HepG2 (cell line): Measurements from ENCODE around the gene ASPRV1.

Source experiments
- ARID4A ChIP-seq: sonication (generic); formaldehyde crosslinking; IDR thresholded peaks from 2 replicates; pipeline ENCODE4 v1.5.0; 2020; ENCODE audit warnings: mild to moderate bottlenecking, missing genetic modification reagents, borderline replicate concordance
- ATF7 ChIP-seq, 2 experiments: fragments of 450-650 bp in 1 of 2; sonication (generic) in 1 of 2; formaldehyde crosslinking in 1 of 2; IDR thresholded peaks; 2 replicates each; pipeline versions ENCODE4 v1.4.0 to v1.6.1; 2016 to 2020; ENCODE audit warnings: antibody characterized with exemption in 1 of 2, mild to moderate bottlenecking in 1 of 2, missing genetic modification reagents in 1 of 2
- E2F5 ChIP-seq: sonication (generic); formaldehyde crosslinking; conservative IDR thresholded peaks from 2 replicates; pipeline ENCODE4 v1.4.0; 2020; ENCODE audit warnings: missing genetic modification reagents
- EZH2 ChIP-seq: conservative IDR thresholded peaks from 2 replicates; pipeline ENCODE4 v1.6.1; 2012; ENCODE audit warnings: mild to moderate bottlenecking, low read depth, low read length, moderate library complexity
- FOXM1 ChIP-seq: sonication (generic); formaldehyde crosslinking; IDR thresholded peaks from 2 replicates; pipeline ENCODE4 v1.5.0; 2020; ENCODE audit warnings: missing genetic modification reagents
- GABPB1 ChIP-seq: IDR thresholded peaks from 2 replicates; pipeline ENCODE4 v1.6.1; 2016; ENCODE audit warnings: mild to moderate bottlenecking, missing genetic modification reagents, moderate library complexity, missing compliant biosample characterization
- MAFG ChIP-seq: sonication (generic); formaldehyde crosslinking; IDR thresholded peaks from 2 replicates; pipeline ENCODE4 v1.5.1; 2020; ENCODE audit warnings: mild to moderate bottlenecking, missing genetic modification reagents
- REST ChIP-seq, 2 experiments: IDR thresholded peaks; 2 replicates each; pipeline ENCODE4 v1.6.1; 2011 to 2012; ENCODE audit warnings: low read length in 2 of 2, borderline replicate concordance in 1 of 2, low read depth in 1 of 2, mild to moderate bottlenecking in 1 of 2, moderate library complexity in 1 of 2
- ZEB1 ChIP-seq: IDR thresholded peaks from 2 replicates; pipeline ENCODE4 v1.6.1; 2012; ENCODE audit warnings: mild to moderate bottlenecking, low read depth, inconsistent platforms; ENCODE audit not compliant: insufficient replicate concordance
- ZHX1 ChIP-seq: sonication (generic); formaldehyde crosslinking; IDR thresholded peaks from 2 replicates; pipeline ENCODE4 v1.8.1; 2022; ENCODE audit warnings: low read depth, mild to moderate bottlenecking, missing genetic modification reagents
- ZNF878 ChIP-seq: sonication (generic); formaldehyde crosslinking; IDR thresholded peaks from 2 replicates; pipeline ENCODE4 v1.8.1; 2023; ENCODE audit warnings: mild to moderate bottlenecking, missing genetic modification reagents, moderate library complexity

- TF ChIP-seq ZEB1 (no peak), FOXM1 (no peak), ARID4A (no peak), GABPB1 (CRISPR knock-in tag) (no peak), ZNF878 (no peak), ZHX1 (no peak), EZH2 (no peak), ATF7 (IDR thresholded peaks at IDR 0.05) (no peak), ATF7 (CRISPR knock-in tag; IDR thresholded peaks at IDR 0.05) (no peak), MAFG (CRISPR knock-in tag) (no peak), REST (IDR thresholded peaks at IDR 0.05; ENCODE audit: borderline replicate concordance in 1 of 2, low read depth in 1 of 2, low read length in 2 of 2) (no peak), E2F5 (CRISPR knock-in tag) (no peak)
These were observed 38.3 kb downstream of the ASPRV1 start for GRCh38 chr2:69923116-69923515.
